IMR-90 (cell line): ENCODE data around the gene TSPAN14. TPM values are rescaled to one million over a fixed set of nuclear protein-coding genes. Genes with fewer than 3 reads are reported as not detected.

ENCODE experiments used
- ATAC-seq: fragments of 200-7000 bp; cut with Tn5 transposase; 2 replicates; pipeline ENCODE4 v1.9.1; 2020; ENCODE audit warnings: low read depth, mild to moderate bottlenecking, moderate library complexity
- BruUV-seq: library from RNA; stranded (reverse); fragments of 400-500 nt; replicated peaks from 2 replicates; lab custom pipeline; 2021; lab: Mats Ljungman, UMichigan
- CTCF ChIA-PET: fragments of 300-600 bp; formaldehyde crosslinking; extraction: SDS; loops from one replicate; lab custom pipeline; 2021; ENCODE audit warnings: antibody characterized with exemption; lab: Yijun Ruan, JAX
- POLR2A ChIA-PET: fragments of 300-600 bp; sonication (Branson Sonifier 250); formaldehyde crosslinking; loops from one replicate; lab custom pipeline; 2022; ENCODE audit warnings: antibody characterized with exemption; ENCODE audit not compliant: unreplicated experiment; lab: Charles Lee
- DNase-seq: peaks from one replicate; pipeline ENCODE4 v3.0.0; 2013
- H2AFZ ChIP-seq: replicated peaks from 2 replicates; pipeline ENCODE3; 2013; ENCODE audit warnings: low read length, mild to moderate bottlenecking; ENCODE audit not compliant: poor library complexity
- H2AK5ac ChIP-seq: 2 replicates; pipeline ENCODE4 v1.6.1; 2013; ENCODE audit warnings: low read depth, low read length, inconsistent platforms
- H2AK9ac ChIP-seq: replicated peaks from 2 replicates; pipeline ENCODE3; 2013; ENCODE audit warnings: mild to moderate bottlenecking, low read depth, low read length, moderate library complexity; ENCODE audit not compliant: poor library complexity
- H2BK120ac ChIP-seq: 2 replicates; pipeline ENCODE4 v1.6.1; 2013; ENCODE audit warnings: low read depth, low read length, inconsistent platforms
- H2BK15ac ChIP-seq: 3 replicates; pipeline ENCODE4 v1.6.1; 2013; ENCODE audit warnings: low read depth, low read length, inconsistent platforms
- H2BK20ac ChIP-seq: 2 replicates; pipeline ENCODE4 v1.6.1; 2013; ENCODE audit warnings: low read depth, mild to moderate bottlenecking, inconsistent platforms, low read length, moderate library complexity
- H2BK5ac ChIP-seq: 2 replicates; pipeline ENCODE4 v1.6.1; 2013; ENCODE audit warnings: mild to moderate bottlenecking, low read depth, low read length, inconsistent platforms; ENCODE audit not compliant: poor library complexity, severe bottlenecking
- H3K14ac ChIP-seq: replicated peaks from 2 replicates; pipeline ENCODE4 v1.6.1; 2013; ENCODE audit warnings: low read depth, low read length, inconsistent platforms
- H3K18ac ChIP-seq: 2 replicates; pipeline ENCODE4 v1.6.1; 2013; ENCODE audit warnings: low read depth, low read length, control low read depth
- H3K23ac ChIP-seq: 2 replicates; pipeline ENCODE4 v1.6.1; 2013; ENCODE audit warnings: low read depth, low read length, inconsistent platforms
- H3K27ac ChIP-seq: 2 replicates; pipeline ENCODE4 v1.5.1; 2013; ENCODE audit warnings: mild to moderate bottlenecking, control low read depth, low read length; ENCODE audit not compliant: insufficient read depth
- H3K27me3 ChIP-seq: 2 replicates; pipeline ENCODE4 v1.6.1; 2013; ENCODE audit warnings: low read length; ENCODE audit not compliant: control insufficient read depth, insufficient read depth
- H3K36me3 ChIP-seq: 2 replicates; pipeline ENCODE4 v1.6.1; 2013; ENCODE audit warnings: low read length, mixed read lengths; ENCODE audit not compliant: control insufficient read depth, insufficient read depth
- H3K4ac ChIP-seq: 2 replicates; pipeline ENCODE4 v1.6.1; 2013; ENCODE audit warnings: low read depth, low read length, inconsistent platforms
- H3K4me1 ChIP-seq: 2 replicates; pipeline ENCODE4 v1.6.1; 2013; ENCODE audit warnings: low read length, mixed read lengths; ENCODE audit not compliant: control insufficient read depth, insufficient read depth
- H3K4me2 ChIP-seq: 2 replicates; pipeline ENCODE4 v1.6.1; 2013; ENCODE audit warnings: low read depth, mild to moderate bottlenecking, control low read depth, low read length, moderate library complexity
- H3K4me3 ChIP-seq: 2 replicates; pipeline ENCODE4 v1.5.1; 2013; ENCODE audit warnings: low read depth, mild to moderate bottlenecking, control low read depth, low read length, moderate library complexity; ENCODE audit not compliant: insufficient read depth
- H3K56ac ChIP-seq: 2 replicates; pipeline ENCODE4 v1.6.1; 2013; ENCODE audit warnings: low read length, inconsistent platforms; ENCODE audit not compliant: insufficient read depth; ENCODE audit errors: extremely low read depth
- H3K79me1 ChIP-seq, 2 experiments: 2 replicates each; pipeline ENCODE4 v1.6.1; 2013; ENCODE audit warnings: low read length in 2 of 2, inconsistent platforms in 1 of 2, low read depth in 1 of 2
- H3K9ac ChIP-seq: 2 replicates; pipeline ENCODE4 v1.6.1; 2013; ENCODE audit warnings: low read depth, low read length, control low read depth
- H3K9me1 ChIP-seq: 2 replicates; pipeline ENCODE4 v1.6.1; 2013; ENCODE audit warnings: low read length, inconsistent platforms; ENCODE audit not compliant: insufficient read depth
- H3K9me3 ChIP-seq: 2 replicates; pipeline ENCODE4 v1.6.1; 2013; ENCODE audit warnings: low read length; ENCODE audit not compliant: control insufficient read depth, insufficient read depth
- H4K20me1 ChIP-seq: 2 replicates; pipeline ENCODE4 v1.6.1; 2013; ENCODE audit warnings: low read length, inconsistent platforms; ENCODE audit not compliant: insufficient read depth
- H4K5ac ChIP-seq: 2 replicates; pipeline ENCODE4 v1.6.1; 2013; ENCODE audit warnings: mild to moderate bottlenecking, low read depth, low read length, control low read depth
- H4K8ac ChIP-seq, 2 experiments: 2 replicates each; pipeline ENCODE4 v1.6.1; 2013; ENCODE audit warnings: low read depth in 2 of 2, low read length in 2 of 2, control low read depth in 1 of 2, inconsistent platforms in 1 of 2
- H4K91ac ChIP-seq: 2 replicates; pipeline ENCODE4 v1.6.1; 2013; ENCODE audit warnings: low read depth, low read length, inconsistent platforms; ENCODE audit not compliant: insufficient read depth
- CTCF ChIP-seq: conservative IDR thresholded peaks from 2 replicates; pipeline ENCODE4 v1.5.1; 2012; ENCODE audit warnings: mild to moderate bottlenecking, low read depth, low read length, improper control_type of control experiment
- ELK1 ChIP-seq: fragments of 150-350 bp; IDR thresholded peaks from 2 replicates; pipeline ENCODE4 v1.6.1; 2016; ENCODE audit warnings: low read depth, mild to moderate bottlenecking, low read length, moderate library complexity, borderline replicate concordance
- MAFK ChIP-seq: IDR thresholded peaks from 2 replicates; pipeline ENCODE4 v1.6.1; 2012; ENCODE audit warnings: low read depth, low read length, improper control_type of control experiment
- WGBS, 2 experiments: methylation state at CpG; one replicate each; pipeline versions ENCODE4 v1.1.5 to v1.1.7; 2013; ENCODE audit warnings: missing lambda C conversion rate in 2 of 2; ENCODE audit not compliant: insufficient read length in 1 of 2; ENCODE audit errors: extremely low coverage in 2 of 2; 5-methylcytosine and 5-hydroxymethylcytosine counted together
- dilution Hi-C: fragments of 300-500 bp; cut with HindIII; formaldehyde crosslinking; loops from one replicate; pipeline ENCODE4 v1.14.3; 2018; ENCODE audit warnings: low sequenced_read_pairs; ENCODE audit not compliant: unreplicated experiment
- in situ Hi-C: fragments of 300-500 bp; cut with MboI; formaldehyde crosslinking; loops from 3 replicates; pipeline ENCODE4 v1.14.3; 2019; ENCODE audit warnings: low sequenced_read_pairs, inconsistent platforms, mixed read lengths
- intact Hi-C: fragments of 100-400 bp; cut with micrococcal nuclease; formaldehyde crosslinking; loops from 2 replicates; pipeline ENCODE4 v1.10.0; 2022
- polyA plus RNA-seq, 3 experiments: library from polyadenylated mRNA; depleted of rRNA; stranded (reverse); fragments of >200 nt; gene quantifications; 2 replicates each; pipeline ENCODE4 v1.2.3, GENCODE V29; 2012; ENCODE audit warnings: low replicate concordance in 1 of 3
- total RNA-seq: library from RNA; depleted of rRNA; stranded (reverse); fragments of >200 nt; gene quantifications from 2 replicates; pipeline ENCODE4 v1.2.3, GENCODE V29; 2012

Gene TSPAN14
- total and polyA plus RNA-seq, 2 of the 4 experiments (the other 2 are of a cell fraction), result 18.5 to 43.0 TPM

- Histone ChIP-seq H2AK9ac (no peak overlapping the region), H3K27ac (no peak overlapping the region), H3K79me1 (no peaks in the 10 kb centered on the region), H3K9me3 (no peaks in the 10 kb centered on the region), H3K4me1 (no peaks in the 10 kb centered on the region), H2BK20ac (no peak overlapping the region), H3K9ac (no peak overlapping the region), H4K20me1 (no peaks in the 10 kb centered on the region), H3K18ac (no peak overlapping the region), H3K9me1 (no peaks in the 10 kb centered on the region), H2AK5ac (no peak overlapping the region), H3K56ac (no peak overlapping the region), H2AFZ (no peak overlapping the region), H2BK120ac (no peak overlapping the region), H3K23ac (no peak overlapping the region), H2BK5ac (no peak overlapping the region), H3K27me3 (peaks cover 4% of the 10 kb centered on the region), H3K4ac (no peak overlapping the region), H3K4me2 (no peak overlapping the region), H4K5ac (no peak overlapping the region), H3K36me3 (no peaks in the 10 kb centered on the region), H4K91ac (no peak overlapping the region), H3K4me3 (no peak overlapping the region), H2BK15ac (no peak overlapping the region), H4K8ac (no peak overlapping the region), H3K14ac (no peak overlapping the region)
- intact Hi-C loops, result no loop called here
- ChIA-PET CTCF (interaction anchor here (0.6 to 2.1 kb wide), 9 partner anchors 10 to 774 kb away, joined by 3 to 32 read pairs (median 3); partner anchors contain the start of gene TSPAN14), POLR2A (no interaction called here)
- DNase-seq (no peak), ATAC-seq (no peak)
- dilution Hi-C loops, result no loop called here
- no TSS peak for BruUV-seq
- WGBS, 2 experiments, result 24% methylated on average over 2 of the region's 6 CpGs; no CpG with 5 or more reads in 1 of the 2 experiments
- in situ Hi-C loops, result loop anchor here (10.0 to 25.0 kb wide), 2 partner anchors 221 to 469 kb away; no protein-coding TSS in a partner anchor
- TF ChIP-seq MAFK (no peak), CTCF (peak; percentile 15; the same call in 1 of the 2 replicates), ELK1 (no peak)
These were observed 10.6 kb upstream of the TSPAN14 start for GRCh38 chr10:80443531-80443974.
